CD4-positive, alpha-beta T cell treated with Interleukin-6 at 100 ng/mL for 8 hours (primary cell): ENCODE measurements around the gene ARHGAP15.

Source experiments
- DNase-seq: peaks from one replicate; pipeline ENCODE4 v3.0.0-alpha.2; 2020; ENCODE audit warnings: mixed read lengths, low spot score

ARHGAP15 gene

DNA sequence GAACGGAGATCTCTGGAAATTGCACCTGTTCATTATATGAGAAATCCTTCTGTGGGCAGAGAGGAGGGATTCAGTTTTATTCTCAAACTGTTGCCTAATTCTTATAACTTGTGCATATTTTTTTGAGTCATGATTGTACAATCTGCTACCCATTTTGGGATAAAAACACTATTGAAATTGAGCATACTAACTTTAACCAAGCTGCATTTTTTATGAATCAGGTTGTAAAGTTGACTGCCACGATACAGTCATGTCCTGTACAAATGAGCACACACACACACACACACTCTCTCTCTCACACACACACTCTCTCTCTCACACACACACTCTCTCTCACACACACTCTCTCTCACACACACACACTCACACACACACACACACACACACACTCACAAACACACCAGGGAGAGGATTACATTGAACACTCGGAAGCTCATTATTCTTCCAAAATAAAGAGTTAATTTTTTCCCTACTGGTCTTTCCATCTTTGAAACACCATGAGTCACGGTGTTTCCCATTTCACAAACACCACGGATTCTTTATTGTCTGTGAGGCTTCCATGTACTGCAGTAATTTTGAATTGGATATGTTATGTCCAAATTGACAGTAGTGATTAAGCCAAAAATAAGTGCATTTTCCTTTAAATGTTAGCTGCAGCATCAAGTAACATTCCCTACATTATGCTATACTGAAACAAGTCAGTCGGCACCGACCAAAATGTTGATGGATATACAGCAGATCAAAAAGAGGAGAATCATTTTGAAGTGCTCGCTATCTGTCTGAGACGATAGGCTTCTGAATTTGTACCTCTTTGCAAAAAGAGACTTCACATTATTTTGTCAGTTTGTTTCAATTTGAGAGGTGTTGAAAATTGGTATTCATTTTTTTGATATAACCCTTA is 216.9 kb downstream of the ARHGAP15 start:
- DNase-seq: no peak

DNA sequence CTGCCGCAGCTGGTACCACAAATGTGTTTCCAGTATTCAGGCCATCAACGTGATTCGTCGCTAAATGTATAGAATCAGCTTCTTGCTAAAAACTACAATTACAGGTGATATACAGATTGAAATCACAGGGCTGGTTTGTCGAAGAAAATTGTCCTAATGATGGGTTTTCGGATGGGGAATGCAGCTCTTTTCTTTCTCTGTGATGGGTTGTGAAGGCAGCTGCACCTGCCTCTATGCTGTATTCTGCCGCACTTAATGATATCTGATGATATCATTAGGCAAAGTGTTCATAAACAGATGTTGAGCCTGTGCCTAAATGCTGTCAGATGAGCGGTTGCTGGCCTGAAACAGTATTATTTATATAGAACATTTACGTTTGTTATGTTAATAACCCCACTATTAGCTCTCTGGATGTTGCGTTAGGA is 218.1 kb downstream of the ARHGAP15 start:
- no peak for DNase-seq

DNA sequence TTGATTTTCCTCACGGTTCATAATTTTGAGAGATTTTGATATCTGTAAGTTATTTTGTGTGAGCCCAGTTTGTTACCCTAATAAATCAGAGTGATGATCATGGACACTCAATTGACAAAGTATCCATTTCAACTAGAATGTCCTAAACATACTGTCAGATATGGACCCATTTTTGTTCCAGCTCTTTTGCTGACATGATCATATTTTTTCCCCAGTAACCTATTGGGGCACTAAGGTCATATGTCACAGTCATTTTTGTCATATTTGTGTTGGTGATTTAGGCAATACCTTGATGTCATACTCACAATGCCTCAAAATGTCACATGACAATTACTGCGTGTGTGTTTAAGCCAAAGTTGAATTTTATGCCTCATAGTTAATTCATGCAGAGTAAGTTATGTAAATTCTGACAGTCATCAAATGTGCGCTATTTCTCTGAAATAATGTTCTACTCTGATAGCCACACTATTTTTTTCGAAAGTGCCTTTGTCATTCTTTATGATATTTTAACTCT is 218.7 kb downstream of the ARHGAP15 start:
- DNase-seq: no peak

DNA sequence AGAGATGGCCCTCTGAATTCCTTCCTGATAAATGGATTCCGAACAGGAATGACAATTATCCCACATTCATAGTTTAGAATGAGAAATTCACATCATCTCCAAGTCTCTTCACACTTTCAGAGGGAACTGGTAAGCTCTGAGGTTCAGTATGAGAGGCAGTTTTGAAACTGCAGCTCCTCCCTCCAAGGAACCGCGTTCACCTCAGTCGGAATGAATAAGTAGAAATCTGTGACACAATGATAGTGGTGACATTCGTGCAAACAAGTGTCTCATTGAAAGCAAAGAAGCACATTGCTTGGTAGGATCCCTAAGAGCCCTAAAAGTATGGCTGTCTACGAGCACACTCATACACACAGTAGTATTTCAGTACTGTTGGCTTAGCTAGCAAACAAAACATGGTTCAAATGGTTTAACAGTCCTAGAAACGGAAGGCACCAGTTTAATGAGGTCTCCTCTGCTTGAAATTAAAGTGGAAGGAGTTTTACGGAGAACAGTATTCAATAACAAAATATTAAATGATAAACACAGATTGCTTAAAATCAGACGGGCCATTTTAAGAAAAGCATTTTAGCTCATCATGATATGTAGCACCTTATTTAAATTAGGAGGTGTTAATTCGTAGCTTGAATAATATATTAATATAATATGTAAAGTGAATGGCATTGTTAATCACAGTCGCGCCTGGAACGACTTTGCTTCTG is 225.0 kb downstream of the ARHGAP15 start:
- DNase-seq: no peak

DNA sequence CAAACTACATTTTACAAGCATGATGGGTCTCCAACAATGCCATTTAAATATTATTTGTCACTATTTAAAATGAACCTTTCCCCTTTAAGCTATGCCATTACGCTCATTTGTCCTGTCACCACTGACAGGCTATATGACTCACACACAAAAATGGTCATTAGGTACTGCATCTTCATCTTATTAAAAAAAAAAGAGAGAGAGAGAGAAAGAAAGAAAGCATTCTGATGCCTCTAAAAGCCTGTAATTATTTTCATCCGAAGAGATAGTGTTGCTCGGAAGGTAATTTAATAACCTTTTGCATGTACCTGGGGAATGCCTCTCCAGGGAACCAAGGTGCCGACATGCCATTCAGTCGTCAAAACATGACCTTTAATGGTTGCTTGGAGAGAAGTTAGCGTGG is 226.7 kb downstream of the ARHGAP15 start:
- no peak for DNase-seq

DNA sequence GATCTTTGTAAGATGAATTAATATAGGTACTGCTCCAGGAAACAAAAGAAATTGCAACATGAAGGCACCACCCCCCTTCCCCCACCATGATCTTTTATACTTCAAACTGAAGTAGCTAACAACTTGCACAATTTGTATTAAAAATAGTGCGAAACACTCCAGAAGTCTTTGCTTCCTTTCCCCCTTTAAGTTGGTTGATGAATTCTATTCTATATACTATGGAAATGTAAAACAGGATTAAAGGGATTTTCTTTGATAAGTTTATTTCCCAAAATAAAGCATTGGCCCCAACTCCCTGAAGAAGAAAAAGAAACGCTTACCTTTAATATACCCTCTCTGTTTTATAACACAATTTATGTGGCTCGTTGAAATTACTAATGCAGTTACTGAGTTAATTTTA is 227.1 kb downstream of the ARHGAP15 start:
- DNase-seq: no peak

DNA sequence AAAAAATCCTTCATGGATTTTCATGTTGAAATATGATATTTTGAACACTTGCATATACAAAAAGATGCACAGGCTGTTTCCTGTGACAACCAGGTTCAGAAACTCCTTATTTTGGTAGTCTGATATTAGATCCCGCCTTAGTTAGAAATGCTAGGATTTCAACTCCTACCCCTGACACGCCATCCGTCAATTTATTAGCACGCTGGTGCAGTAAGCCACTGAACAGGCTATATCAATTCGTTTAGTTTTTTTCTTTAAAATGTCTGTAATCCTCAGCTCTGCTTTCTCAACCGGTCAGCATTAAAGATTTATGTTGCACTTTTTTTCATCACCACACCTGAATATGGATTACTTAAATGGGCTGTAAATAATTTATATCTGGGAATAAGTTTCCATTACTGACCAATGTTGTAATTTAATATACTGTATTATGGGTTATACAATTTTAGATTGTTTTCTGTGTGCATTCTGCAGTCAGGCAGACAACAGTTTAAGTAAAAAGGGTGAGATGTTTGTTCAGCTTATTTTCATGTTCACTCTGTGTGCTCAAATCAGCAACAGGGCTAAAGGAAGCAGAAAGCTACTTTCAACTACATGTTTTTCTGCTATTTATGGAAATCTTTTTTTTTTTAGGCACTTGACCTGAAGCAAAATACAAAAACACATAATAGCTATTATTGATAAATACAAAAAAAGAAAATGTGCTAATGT is 227.7 kb downstream of the ARHGAP15 start:
- no peak for DNase-seq

DNA sequence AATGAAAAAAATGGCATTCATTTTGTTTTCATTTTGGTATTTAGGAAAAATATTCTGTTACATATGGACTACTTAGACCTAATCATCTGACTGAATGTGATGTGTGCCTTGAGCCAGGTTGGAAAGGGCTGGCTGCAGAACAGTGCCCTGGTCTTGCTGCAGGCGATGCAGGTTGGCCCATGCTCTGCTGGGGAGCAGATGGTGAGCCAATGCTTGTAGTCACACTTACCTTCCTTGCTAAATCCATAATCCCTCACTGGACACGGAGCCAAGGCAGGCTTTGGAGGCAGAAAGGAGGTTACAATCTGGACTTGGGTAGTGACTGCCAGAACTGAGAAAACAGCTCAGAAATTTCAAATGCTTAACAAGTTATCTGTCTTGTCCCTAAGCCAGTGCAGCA is 228.7 kb downstream of the ARHGAP15 start:
- DNase-seq: no peak

DNA sequence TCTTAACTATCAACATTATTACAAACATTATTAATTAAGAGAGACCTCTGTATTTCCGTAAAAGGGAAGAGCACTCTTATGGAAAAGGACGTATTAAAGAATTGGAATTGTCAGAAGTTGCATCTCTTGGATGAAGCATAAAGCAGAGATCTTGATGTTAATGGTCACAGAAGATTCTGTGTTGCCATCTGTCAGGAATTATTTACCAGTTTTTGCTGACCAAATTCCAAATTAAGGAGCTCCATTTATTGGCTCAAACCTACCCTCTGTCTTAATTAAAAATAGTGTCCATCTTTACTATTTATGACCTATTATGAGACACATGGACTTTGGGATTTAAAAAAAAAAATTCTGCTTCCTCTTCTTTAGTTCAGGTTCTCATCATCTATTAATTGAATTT is 232.1 kb downstream of the ARHGAP15 start:
- DNase-seq: no peak

DNA sequence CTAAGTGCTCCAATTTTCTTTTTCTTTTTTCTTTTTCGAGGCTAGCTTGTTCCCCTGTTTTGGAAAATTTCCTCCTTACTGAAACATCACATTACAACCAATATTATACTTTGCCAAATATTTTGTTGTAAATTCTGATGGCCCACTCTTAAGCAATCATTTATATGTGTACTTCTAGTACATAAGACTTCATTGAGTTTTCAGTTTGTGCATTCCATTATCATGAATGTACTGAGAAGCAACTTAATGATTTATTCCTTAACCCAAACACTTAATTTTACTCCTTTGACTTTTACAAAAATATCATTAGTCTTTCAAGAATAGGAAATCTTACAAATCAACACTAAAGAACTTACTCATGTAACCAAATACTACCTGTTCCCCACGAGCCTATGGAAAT is 242.4 kb downstream of the ARHGAP15 start:
- DNase-seq: no peak

DNA sequence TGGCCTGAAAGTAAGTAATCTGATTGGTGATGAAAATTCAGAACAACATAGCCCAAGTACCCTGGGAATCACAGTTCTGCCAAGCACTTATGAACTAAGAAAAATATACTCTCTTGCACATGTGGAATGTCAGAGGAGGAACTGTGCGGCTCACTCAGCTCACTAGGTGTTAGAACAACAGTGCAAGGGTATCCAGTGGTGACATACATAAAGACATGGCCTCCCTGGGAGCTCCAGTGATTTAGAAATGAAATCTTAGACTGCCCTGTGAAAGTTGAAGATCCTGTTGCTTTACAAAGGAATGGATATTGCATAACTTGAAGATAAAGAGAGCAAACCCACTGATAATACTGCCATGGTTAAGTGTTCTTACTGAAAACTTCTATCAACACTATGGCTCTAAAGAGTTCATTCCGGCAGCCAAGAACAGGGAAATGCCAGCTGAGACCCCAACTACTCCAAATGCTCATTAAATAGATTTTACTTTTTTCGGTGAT is 246.2 kb downstream of the ARHGAP15 start:
- no peak for DNase-seq

DNA sequence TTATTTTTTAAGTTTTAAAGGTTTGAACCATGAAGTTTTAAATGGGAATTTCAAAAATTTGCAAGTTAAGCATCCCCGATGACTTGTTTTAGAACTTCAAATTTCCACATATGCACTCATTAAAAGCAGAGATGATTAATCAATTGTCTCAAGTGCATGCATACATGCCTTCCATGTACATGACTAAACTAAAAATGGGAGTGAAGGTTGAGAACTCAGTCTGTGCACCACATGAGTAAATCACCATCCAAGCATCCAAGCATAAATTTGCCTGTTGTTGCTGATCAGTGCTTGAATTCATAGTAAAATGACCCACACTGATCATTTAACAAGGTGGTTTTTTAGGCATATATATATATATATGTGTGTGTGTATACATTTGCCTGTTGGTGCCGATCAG is 249.8 kb downstream of the ARHGAP15 start:
- no peak for DNase-seq

DNA sequence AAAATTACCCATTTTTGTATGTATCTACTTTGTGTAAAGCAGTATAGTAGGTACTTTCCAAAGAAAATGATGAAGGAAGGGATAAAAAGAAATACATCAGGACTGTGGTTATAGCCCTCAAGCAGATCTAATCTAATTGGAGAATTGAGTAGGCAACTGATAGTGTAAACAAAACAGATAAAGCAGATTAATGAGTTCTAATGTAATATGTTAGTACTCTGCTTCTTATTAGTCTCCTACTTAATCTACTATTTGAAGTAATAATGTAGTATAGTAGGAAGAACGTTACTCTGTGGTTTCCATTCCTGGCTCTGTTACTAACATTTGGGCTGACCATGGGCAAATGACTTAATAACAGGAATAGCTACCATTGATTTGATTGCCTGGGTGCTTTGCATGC is 250.7 kb downstream of the ARHGAP15 start:
- no peak for DNase-seq

DNA sequence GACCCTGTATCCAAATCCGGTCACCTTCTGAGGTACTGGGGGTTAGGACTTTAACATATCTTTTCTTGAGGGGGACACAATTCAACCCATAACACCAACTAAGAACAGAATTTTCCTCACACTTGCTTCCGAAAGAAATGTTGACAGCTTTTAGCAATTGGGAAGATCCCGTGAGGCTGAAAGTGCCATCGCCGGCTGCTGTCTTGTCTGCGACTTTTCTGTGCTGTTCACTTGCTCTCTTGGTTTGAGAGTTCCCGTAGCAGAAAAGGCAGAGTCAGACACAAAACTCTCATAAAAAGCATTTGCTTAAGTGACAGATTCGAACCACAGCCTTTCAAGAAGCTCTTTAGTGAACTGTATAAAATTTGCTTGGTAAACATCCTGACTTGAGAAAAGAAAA is 253.4 kb downstream of the ARHGAP15 start:
- no peak for DNase-seq

DNA sequence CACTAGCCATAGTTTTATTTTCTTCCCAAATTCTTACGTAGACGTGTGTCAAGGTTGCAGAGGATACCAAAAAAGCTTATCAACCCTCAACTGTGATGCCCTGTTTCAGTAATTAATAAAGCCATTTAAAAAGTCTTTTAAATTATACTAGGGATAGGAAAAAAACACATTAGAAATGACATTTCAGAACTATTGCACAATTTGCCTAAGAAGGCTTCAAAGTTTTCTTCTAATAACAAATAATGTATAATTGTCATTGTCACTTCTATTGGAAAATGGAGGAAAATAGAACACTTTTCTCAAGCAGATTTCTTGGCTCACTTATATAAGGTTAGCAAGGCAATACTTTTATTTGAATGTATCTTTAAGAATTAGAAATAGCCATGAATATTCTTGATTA is 253.8 kb downstream of the ARHGAP15 start:
- no peak for DNase-seq

DNA sequence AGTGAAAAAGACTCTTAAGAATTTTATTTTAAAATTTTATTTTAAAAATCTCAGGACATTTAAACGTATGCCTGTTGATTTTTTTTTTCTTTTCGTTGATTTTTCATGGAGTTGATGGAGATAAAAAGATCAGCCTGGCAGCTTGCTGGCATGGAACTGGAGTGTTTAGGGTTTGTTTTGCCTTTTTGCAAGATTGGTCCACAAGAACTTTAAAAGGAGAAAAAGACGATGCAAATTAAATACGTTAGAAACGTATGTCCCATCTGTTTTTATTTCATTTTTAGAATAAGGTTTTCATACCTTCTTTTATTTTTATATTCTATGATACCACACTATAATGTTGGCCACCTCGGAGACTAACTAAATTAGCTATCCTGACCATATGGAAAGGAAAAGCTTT is 254.9 kb downstream of the ARHGAP15 start:
- no peak for DNase-seq

DNA sequence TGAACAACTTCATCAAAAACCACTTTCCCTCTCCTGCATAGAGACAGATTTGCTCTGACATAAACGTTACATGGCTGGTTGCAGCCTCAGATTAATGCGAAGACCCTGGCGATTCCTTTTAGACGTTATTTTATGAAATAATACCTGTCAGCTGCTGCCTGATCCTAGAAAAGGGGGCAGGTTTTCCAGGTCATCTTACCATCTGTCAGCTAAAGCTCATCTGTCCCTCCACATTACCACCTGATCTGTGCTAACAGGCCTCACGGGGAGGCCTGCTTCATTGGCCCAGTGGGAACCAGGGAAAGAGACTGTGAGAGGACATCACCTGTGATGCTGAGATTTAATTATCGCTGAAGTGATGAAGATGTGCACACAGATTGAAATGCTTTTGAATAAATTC is 261.0 kb downstream of the ARHGAP15 start:
- no peak for DNase-seq

DNA sequence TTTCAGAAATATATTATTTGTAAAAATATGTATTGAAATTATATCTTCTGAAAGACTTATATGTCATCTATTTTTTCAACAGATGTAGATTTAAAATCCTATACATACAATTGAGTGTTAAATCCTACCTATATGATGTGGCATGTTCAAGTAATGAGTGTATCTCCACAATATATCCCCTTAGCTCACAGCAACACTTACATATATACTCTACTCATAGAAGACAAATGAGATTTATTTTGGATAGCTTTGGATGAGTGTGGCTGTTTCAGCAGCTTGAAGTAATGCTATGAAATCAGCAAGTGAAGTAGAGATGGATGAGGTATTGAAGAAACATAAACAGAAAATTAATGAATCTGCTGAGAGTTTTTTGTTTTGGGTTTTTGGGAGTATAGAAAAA is 263.1 kb downstream of the ARHGAP15 start:
- DNase-seq: no peak

DNA sequence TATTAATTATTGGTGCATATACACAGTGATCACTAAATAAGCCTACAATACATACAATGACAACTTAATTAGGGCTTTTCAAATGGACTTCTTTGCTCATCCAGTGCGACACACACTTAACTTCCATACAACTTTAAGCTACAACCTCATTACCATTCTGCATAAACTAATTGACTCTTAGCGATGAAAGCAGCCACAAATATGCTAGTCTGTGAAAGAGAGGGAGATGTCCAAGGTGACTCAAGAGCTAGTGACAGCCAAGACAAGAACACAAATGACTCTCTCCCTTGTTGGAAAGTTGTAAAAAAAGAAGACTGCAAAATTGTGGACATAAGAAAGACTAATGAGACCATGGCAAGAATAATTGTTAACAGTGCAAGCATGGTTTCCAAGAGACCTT is 264.8 kb downstream of the ARHGAP15 start:
- DNase-seq: no peak

DNA sequence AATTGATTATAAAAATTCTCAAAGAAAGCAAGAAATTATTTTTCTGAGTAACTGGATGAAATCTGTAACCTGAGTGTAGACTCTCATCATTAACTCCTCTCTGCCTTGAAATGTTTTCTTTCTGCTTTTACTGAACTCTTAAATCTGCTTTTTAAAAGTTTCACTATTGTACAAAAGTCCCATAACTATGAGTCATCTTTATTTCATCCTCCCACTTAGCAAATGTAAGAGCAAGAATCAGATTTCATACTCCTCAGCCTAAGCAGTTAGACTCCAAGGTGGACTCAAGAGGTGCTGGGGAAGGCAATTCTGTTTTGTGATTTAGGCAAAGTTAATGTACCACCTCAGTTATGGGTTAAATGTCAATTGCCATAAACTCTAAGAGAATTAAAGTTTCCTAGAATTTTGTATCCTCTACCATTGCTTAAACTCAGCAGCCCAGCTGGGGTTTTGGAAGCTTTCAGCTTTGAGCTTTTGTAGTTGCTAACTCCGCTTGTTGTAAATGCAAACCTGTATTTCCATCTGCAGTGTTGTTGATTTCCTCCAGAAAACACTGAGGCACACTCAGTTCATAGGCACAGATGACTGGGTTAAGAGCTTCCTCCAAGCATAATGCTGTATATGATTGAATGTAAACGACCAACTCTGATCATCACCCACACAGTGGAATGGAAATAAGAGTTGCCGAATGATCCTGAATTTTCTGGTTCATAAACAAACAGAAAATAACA is 268.8 kb downstream of the ARHGAP15 start:
- DNase-seq: no peak

DNA sequence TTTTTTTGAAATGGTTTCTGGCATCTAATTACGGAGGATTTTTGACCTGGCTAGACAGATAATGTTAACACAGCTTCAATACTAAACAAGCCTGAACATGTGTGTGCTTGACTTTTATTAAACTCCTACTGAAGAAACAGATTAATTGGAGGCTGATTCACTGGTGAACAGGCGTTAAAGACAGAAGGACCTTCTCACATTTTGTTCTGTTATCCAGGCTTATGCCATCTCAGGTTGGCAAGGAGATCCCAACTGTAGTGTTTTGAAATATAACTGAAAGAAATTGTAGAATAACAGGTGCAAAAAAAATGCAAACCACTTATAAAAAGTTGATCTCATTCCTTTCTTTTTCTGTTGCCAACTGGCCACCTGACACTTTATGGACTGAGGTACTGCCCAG is 269.6 kb downstream of the ARHGAP15 start:
- DNase-seq: no peak

DNA sequence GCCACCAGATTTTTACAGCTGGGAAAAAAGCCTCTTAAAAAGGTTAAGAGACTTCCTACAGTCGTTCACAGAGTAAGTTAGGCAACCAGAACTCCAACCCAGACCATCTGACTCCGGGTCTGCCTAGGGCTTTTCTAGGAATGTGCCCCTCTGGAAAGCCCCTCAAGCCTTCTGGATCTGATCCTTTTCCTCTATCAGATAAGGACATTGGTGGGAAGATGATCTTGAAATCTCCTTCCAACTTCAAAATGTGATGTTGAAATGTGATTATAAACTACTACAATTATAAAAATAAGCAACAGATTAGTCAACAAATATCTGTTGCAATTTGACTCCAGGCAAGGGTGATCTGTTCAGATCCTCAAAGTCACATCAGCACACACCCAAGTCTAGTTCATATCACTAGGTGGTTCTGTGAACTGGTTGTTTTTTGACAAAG is 270.4 kb downstream of the ARHGAP15 start:
- no peak for DNase-seq
